Suprapubic skin (tissue), 4 donors: ENCODE results near the gene CKMT1A. TPM values are rescaled to one million over a fixed set of nuclear protein-coding genes. Genes with fewer than 3 reads are reported as not detected.
"Not testable (repeated sequence)": the region's sequence is repeated elsewhere in the genome, so short reads cannot be mapped to it uniquely, and the experiment has no call there.

Experiments
- DNase-seq, 2 donors: peaks; one replicate each; pipeline ENCODE4 v3.0.0-alpha.2; 2019; ENCODE audit warnings: low spot score in 2 of 2
- H3K27ac ChIP-seq: fragments of 200-600 bp; sonication (generic); one replicate; pipeline ENCODE4 v1.5.1; 2019
- H3K27me3 ChIP-seq: fragments of 200-600 bp; sonication (generic); one replicate; pipeline ENCODE4 v1.5.1; 2019
- H3K36me3 ChIP-seq: fragments of 200-600 bp; sonication (generic); one replicate; pipeline ENCODE4 v1.5.1; 2019
- H3K4me1 ChIP-seq: fragments of 200-600 bp; sonication (generic); one replicate; pipeline ENCODE4 v1.5.1; 2019
- H3K4me3 ChIP-seq: fragments of 200-600 bp; sonication (generic); one replicate; pipeline ENCODE4 v1.5.1; 2019; ENCODE audit warnings: mild to moderate bottlenecking
- H3K9me3 ChIP-seq: fragments of 200-600 bp; sonication (generic); one replicate; pipeline ENCODE4 v1.5.1; 2019
- CTCF ChIP-seq, 2 donors: fragments of 200-600 bp in 1 of 2; fragments of 450-650 bp in 1 of 2; sonication (generic) in 1 of 2; IDR thresholded peaks; one replicate each; pipeline ENCODE4 v1.5.1; 2016 to 2019; ENCODE audit warnings: antibody characterized with exemption in 2 of 2, mild to moderate bottlenecking in 1 of 2, moderate library complexity in 1 of 2
- EP300 ChIP-seq: sonication (generic); formaldehyde crosslinking; IDR thresholded peaks from one replicate; pipeline ENCODE4 v1.6.1; 2017; ENCODE audit warnings: antibody characterized with exemption
- POLR2A ChIP-seq, 2 donors: fragments of 450-650 bp; IDR thresholded peaks; one replicate each; pipeline ENCODE4 v1.6.1; 2017; ENCODE audit warnings: antibody characterized with exemption in 2 of 2, mild to moderate bottlenecking in 2 of 2, moderate library complexity in 2 of 2
- POLR2AphosphoS5 ChIP-seq, 3 donors: sonication (generic); formaldehyde crosslinking; IDR thresholded peaks; one replicate each; pipeline ENCODE4 v1.6.1; 2017; ENCODE audit warnings: antibody characterized with exemption in 3 of 3
- WGBS: methylation state at CpG from one replicate; pipeline ENCODE4 v1.1.5; 2018; 5-methylcytosine and 5-hydroxymethylcytosine counted together
- total RNA-seq, 4 donors: library from RNA; depleted of rRNA; stranded (reverse); fragments of >200 nt; gene quantifications; one replicate each; pipeline ENCODE4 v1.1.0, GENCODE V29; 2016

Gene CKMT1A
- total RNA-seq, 4 donors from 2014 or later: 33.5 to 77.6 (median 53.0) TPM

- 79% methylated on average over 7 of the region's 7 CpGs for WGBS
- Histone ChIP-seq H3K27me3 (no peaks in the 10 kb centered on the region), H3K4me3 (no peak overlapping the region), H3K36me3 (peaks cover 3% of the 10 kb centered on the region), H3K9me3 (no peaks in the 10 kb centered on the region), H3K27ac (no peak overlapping the region), H3K4me1 (no peaks in the 10 kb centered on the region)
- no peak for TF ChIP-seq POLR2AphosphoS5 (IDR thresholded peaks at IDR 0.05)
- TF ChIP-seq POLR2A (IDR thresholded peaks at IDR 0.05): no peak
- no peak for TF ChIP-seq CTCF (IDR thresholded peaks at IDR 0.05)
- no peak for TF ChIP-seq EP300
- no peak for DNase-seq
Measured at GRCh38 chr15:43702174-43702573, 8.5 kb downstream of the CKMT1A start.

- H3K27ac ChIP-seq: no peak overlapping the region
- WGBS: 76% methylated on average over 8 of the region's 8 CpGs
- H3K4me3 ChIP-seq: no peak overlapping the region
- H3K9me3 ChIP-seq: no peaks in the 10 kb centered on the region
- no peaks in the 10 kb centered on the region for H3K36me3 ChIP-seq
- no peak for DNase-seq
- H3K27me3 ChIP-seq: no peaks in the 10 kb centered on the region
- TF ChIP-seq POLR2AphosphoS5 (IDR thresholded peaks at IDR 0.05): no peak
- no peak for TF ChIP-seq POLR2A (IDR thresholded peaks at IDR 0.05)
- TF ChIP-seq CTCF (IDR thresholded peaks at IDR 0.05): no peak
- no peak for TF ChIP-seq EP300
- no peaks in the 10 kb centered on the region for H3K4me1 ChIP-seq
Measured at GRCh38 chr15:43702701-43703424, 9.2 kb downstream of the CKMT1A start.

GRCh38 chr15:43710431-43711131 is 16.9 kb downstream of the CKMT1A start:
- not testable (repeated sequence) for H3K36me3 ChIP-seq, H3K9me3 ChIP-seq, H3K4me1 ChIP-seq, H3K4me3 ChIP-seq, H3K27me3 ChIP-seq, H3K27ac ChIP-seq, DNase-seq
- WGBS: no CpG with 5 or more reads among the region's 12 CpGs

- no peaks in the 10 kb centered on the region for H3K9me3 ChIP-seq
- no peak overlapping the region for H3K27ac ChIP-seq
- no peaks in the 10 kb centered on the region for H3K36me3 ChIP-seq
- H3K4me1 ChIP-seq: no peaks in the 10 kb centered on the region
- H3K4me3 ChIP-seq: no peak overlapping the region
- 85% methylated on average over 4 of the region's 4 CpGs for WGBS
- no peaks in the 10 kb centered on the region for H3K27me3 ChIP-seq
- TF ChIP-seq CTCF (IDR thresholded peaks at IDR 0.05): no peak
- TF ChIP-seq POLR2AphosphoS5 (IDR thresholded peaks at IDR 0.05): no peak
- no peak for TF ChIP-seq EP300
- TF ChIP-seq POLR2A (IDR thresholded peaks at IDR 0.05): no peak
- DNase-seq: no peak
Measured at GRCh38 chr15:43723151-43723550, 29.5 kb downstream of the CKMT1A start.

- not testable (repeated sequence) for H3K36me3 ChIP-seq, H3K4me3 ChIP-seq, DNase-seq, H3K27me3 ChIP-seq, H3K4me1 ChIP-seq, H3K9me3 ChIP-seq, H3K27ac ChIP-seq
- 94% methylated on average over 1 of the region's 1 CpG for WGBS
Measured at GRCh38 chr15:43726306-43726705, 32.6 kb downstream of the CKMT1A start.

- not testable (repeated sequence) for H3K36me3 ChIP-seq, H3K9me3 ChIP-seq, DNase-seq, H3K27me3 ChIP-seq, H3K4me3 ChIP-seq, H3K27ac ChIP-seq, H3K4me1 ChIP-seq
- 77% methylated on average over 1 of the region's 1 CpG for WGBS
Measured at GRCh38 chr15:43728053-43728725, 34.5 kb downstream of the CKMT1A start.
